Measurements from ENCODE around the gene PCGF3.

DNA sequence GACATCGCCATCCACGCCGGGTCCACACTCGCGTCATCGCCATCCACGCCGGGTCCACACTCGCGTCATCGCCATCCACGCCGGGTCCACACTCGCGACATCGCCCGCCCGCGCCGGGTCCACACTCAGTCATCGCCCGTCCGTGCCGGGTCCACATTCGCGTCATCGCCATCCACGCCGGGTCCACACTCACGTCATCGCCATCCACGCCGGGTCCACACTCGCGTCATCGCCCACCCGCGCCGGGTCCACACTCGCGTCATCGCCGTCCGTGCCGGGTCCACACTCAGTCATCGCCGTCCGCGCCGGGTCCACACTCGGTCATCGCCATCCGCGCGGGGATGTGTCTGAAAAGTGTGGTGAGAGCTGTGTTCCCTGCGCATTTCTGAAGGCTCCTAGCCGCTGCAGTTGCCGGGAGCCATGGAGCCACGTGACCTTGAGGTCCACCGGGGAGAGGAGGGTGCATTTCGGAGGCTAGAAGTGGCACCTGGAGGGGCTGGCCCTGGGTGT lies 17.3 kb downstream of the PCGF3 start:
- TF ChIP-seq SIN3A (IDR thresholded peaks at IDR 0.05; ENCODE audit: low read depth) (no peak), ZFX (IDR thresholded peaks at IDR 0.05) (no peak), EGR1 (IDR thresholded peaks at IDR 0.05; ENCODE audit: low read depth) (no peak), EZH2 (IDR thresholded peaks at IDR 0.05) (no peak), JUND (IDR thresholded peaks at IDR 0.05) (no peak), EZH2phosphoT487 (IDR thresholded peaks at IDR 0.05; ENCODE audit: borderline replicate concordance) (no peak), POLR2AphosphoS5 (IDR thresholded peaks at IDR 0.05; ENCODE audit: low read depth, low read length) (no peak), POLR2A (IDR thresholded peaks at IDR 0.05; ENCODE audit: borderline replicate concordance, extremely low read depth, insufficient read depth, insufficient read length) (no peak), SP1 (IDR thresholded peaks at IDR 0.05; ENCODE audit: low read depth) (no peak)
- TF ChIP-seq, protein P1, sequence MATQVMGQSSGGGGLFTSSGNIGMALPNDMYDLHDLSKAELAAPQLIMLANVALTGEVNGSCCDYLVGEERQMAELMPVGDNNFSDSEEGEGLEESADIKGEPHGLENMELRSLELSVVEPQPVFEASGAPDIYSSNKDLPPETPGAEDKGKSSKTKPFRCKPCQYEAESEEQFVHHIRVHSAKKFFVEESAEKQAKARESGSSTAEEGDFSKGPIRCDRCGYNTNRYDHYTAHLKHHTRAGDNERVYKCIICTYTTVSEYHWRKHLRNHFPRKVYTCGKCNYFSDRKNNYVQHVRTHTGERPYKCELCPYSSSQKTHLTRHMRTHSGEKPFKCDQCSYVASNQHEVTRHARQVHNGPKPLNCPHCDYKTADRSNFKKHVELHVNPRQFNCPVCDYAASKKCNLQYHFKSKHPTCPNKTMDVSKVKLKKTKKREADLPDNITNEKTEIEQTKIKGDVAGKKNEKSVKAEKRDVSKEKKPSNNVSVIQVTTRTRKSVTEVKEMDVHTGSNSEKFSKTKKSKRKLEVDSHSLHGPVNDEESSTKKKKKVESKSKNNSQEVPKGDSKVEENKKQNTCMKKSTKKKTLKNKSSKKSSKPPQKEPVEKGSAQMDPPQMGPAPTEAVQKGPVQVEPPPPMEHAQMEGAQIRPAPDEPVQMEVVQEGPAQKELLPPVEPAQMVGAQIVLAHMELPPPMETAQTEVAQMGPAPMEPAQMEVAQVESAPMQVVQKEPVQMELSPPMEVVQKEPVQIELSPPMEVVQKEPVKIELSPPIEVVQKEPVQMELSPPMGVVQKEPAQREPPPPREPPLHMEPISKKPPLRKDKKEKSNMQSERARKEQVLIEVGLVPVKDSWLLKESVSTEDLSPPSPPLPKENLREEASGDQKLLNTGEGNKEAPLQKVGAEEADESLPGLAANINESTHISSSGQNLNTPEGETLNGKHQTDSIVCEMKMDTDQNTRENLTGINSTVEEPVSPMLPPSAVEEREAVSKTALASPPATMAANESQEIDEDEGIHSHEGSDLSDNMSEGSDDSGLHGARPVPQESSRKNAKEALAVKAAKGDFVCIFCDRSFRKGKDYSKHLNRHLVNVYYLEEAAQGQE (IDR thresholded peaks at IDR 0.05; ENCODE audit: low read depth): no peak
- TF ChIP-seq, protein P2, sequence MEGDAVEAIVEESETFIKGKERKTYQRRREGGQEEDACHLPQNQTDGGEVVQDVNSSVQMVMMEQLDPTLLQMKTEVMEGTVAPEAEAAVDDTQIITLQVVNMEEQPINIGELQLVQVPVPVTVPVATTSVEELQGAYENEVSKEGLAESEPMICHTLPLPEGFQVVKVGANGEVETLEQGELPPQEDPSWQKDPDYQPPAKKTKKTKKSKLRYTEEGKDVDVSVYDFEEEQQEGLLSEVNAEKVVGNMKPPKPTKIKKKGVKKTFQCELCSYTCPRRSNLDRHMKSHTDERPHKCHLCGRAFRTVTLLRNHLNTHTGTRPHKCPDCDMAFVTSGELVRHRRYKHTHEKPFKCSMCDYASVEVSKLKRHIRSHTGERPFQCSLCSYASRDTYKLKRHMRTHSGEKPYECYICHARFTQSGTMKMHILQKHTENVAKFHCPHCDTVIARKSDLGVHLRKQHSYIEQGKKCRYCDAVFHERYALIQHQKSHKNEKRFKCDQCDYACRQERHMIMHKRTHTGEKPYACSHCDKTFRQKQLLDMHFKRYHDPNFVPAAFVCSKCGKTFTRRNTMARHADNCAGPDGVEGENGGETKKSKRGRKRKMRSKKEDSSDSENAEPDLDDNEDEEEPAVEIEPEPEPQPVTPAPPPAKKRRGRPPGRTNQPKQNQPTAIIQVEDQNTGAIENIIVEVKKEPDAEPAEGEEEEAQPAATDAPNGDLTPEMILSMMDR (IDR thresholded peaks at IDR 0.05 in 2 of 3, conservative IDR thresholded peaks at IDR 0.05 in 1 of 3; ENCODE audit: borderline replicate concordance in 1 of 3, insufficient read depth in 1 of 3, low read depth in 2 of 3, low read length in 2 of 3): no peak
- TF ChIP-seq, protein P3, sequence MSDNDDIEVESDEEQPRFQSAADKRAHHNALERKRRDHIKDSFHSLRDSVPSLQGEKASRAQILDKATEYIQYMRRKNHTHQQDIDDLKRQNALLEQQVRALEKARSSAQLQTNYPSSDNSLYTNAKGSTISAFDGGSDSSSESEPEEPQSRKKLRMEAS (IDR thresholded peaks at IDR 0.05): no peak
- TF ChIP-seq, protein P4, sequence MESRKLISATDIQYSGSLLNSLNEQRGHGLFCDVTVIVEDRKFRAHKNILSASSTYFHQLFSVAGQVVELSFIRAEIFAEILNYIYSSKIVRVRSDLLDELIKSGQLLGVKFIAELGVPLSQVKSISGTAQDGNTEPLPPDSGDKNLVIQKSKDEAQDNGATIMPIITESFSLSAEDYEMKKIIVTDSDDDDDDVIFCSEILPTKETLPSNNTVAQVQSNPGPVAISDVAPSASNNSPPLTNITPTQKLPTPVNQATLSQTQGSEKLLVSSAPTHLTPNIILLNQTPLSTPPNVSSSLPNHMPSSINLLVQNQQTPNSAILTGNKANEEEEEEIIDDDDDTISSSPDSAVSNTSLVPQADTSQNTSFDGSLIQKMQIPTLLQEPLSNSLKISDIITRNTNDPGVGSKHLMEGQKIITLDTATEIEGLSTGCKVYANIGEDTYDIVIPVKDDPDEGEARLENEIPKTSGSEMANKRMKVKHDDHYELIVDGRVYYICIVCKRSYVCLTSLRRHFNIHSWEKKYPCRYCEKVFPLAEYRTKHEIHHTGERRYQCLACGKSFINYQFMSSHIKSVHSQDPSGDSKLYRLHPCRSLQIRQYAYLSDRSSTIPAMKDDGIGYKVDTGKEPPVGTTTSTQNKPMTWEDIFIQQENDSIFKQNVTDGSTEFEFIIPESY (IDR thresholded peaks at IDR 0.05; ENCODE audit: extremely low read depth, insufficient replicate concordance, low read length): no peak
